GM12878 (cell line): ENCODE data around the gene ZNF282. TPM values are rescaled to one million over a fixed set of nuclear protein-coding genes. Genes with fewer than 3 reads are reported as not detected.

Source experiments
- ATF7 ChIP-seq: fragments of 450-650 bp; IDR thresholded peaks from 2 replicates; pipeline ENCODE4 v1.6.1; 2016; ENCODE audit warnings: low read depth, mild to moderate bottlenecking
- CBX5 ChIP-seq: sonication (generic); IDR thresholded peaks from 2 replicates; pipeline ENCODE4 v1.6.1; 2016; ENCODE audit warnings: low read depth, moderate library complexity, mild to moderate bottlenecking, inconsistent platforms
- EED ChIP-seq: sonication (generic); IDR thresholded peaks from 2 replicates; pipeline ENCODE4 v1.6.1; 2016; ENCODE audit warnings: antibody characterized with exemption, low read depth
- ETV6 ChIP-seq, 2 experiments: fragments of 450-650 bp in 1 of 2; IDR thresholded peaks in 1 of 2; conservative IDR thresholded peaks in 1 of 2; 2 replicates each; pipeline ENCODE4 v1.6.1; 2014; ENCODE audit warnings: antibody characterized with exemption in 1 of 2, borderline replicate concordance in 1 of 2, low read depth in 1 of 2, mild to moderate bottlenecking in 1 of 2, moderate library complexity in 1 of 2
- GATAD2B ChIP-seq: fragments of 450-650 bp; conservative IDR thresholded peaks from 2 replicates; pipeline ENCODE4 v1.6.1; 2017; ENCODE audit warnings: low read depth, mild to moderate bottlenecking, moderate library complexity
- KDM1A ChIP-seq: fragments of 200-600 bp; sonication (generic); IDR thresholded peaks from 2 replicates; pipeline ENCODE4 v1.6.1; 2016; ENCODE audit warnings: borderline replicate concordance
- MYC ChIP-seq: IDR thresholded peaks from 2 replicates; pipeline ENCODE4 v1.6.1; 2011; ENCODE audit warnings: mild to moderate bottlenecking, low read length, moderate library complexity, inconsistent platforms; ENCODE audit not compliant: insufficient read depth, insufficient replicate concordance, insufficient read length, severe bottlenecking
- PAX5 ChIP-seq: IDR thresholded peaks from 2 replicates; pipeline ENCODE4 v1.6.1; 2011; ENCODE audit warnings: low read depth, low read length, borderline replicate concordance
- POU2F2 ChIP-seq: IDR thresholded peaks from 3 replicates; pipeline ENCODE4 v1.6.1; 2011; ENCODE audit warnings: low read depth, mild to moderate bottlenecking, low read length, borderline replicate concordance
- STAT1 ChIP-seq: fragments of 450-650 bp; conservative IDR thresholded peaks from 2 replicates; pipeline ENCODE4 v1.6.1; 2014; ENCODE audit warnings: antibody characterized with exemption, mild to moderate bottlenecking
- ZBED1 ChIP-seq: IDR thresholded peaks from 2 replicates; pipeline ENCODE4 v1.6.1; 2016; ENCODE audit warnings: borderline replicate concordance
- polyA plus RNA-seq, 11 experiments: library from polyadenylated mRNA; depleted of rRNA in 4 of 11; unstranded in 6 of 11; stranded (reverse) in 5 of 11; fragments of >200 nt; fragmentation: Nextera tagmentation in 4 of 11; fragmentation: Illumina TruSeq in 1 of 11; extraction: Ambion mirVana in 4 of 11; extraction: Trizol in 1 of 11; gene quantifications; 1 replicate in 1 of 11; 2 replicates in 10 of 11; pipeline versions ENCODE4 v1.2.1 to v1.2.3, GENCODE V29; 2011 to 2016; ENCODE audit warnings: inconsistent platforms in 2 of 11, missing spikeins in 2 of 11, low read depth in 1 of 11
- total RNA-seq, 4 experiments: library from RNA; depleted of rRNA in 3 of 4; stranded (reverse); fragments of >200 nt in 3 of 4; fragmentation: Illumina TruSeq in 1 of 4; extraction: Trizol in 1 of 4; gene quantifications; 2 replicates each; pipeline versions ENCODE4 v1.2.1 to v1.2.3, GENCODE V29; 2013 to 2021
- TF ChIP-seq, protein P1 (sequence below): fragments of 450-650 bp; formaldehyde crosslinking; IDR thresholded peaks from 2 replicates; pipeline ENCODE4 v1.5.0; 2022; ENCODE audit warnings: mild to moderate bottlenecking, missing genetic modification characterization
- TF ChIP-seq, protein P2 (sequence below): fragments of 450-650 bp; IDR thresholded peaks from 2 replicates; pipeline ENCODE4 v1.6.1; 2018; ENCODE audit warnings: borderline replicate concordance, mild to moderate bottlenecking; ENCODE audit not compliant: partially characterized antibody
- TF ChIP-seq, protein P3 (sequence below): fragments of 450-650 bp; IDR thresholded peaks from 2 replicates; pipeline ENCODE4 v1.6.1; 2017; ENCODE audit warnings: low read depth, mild to moderate bottlenecking, moderate library complexity
- TF ChIP-seq, protein P4 (sequence below): fragments of 450-650 bp; IDR thresholded peaks from 2 replicates; pipeline ENCODE4 v1.6.1; 2017; ENCODE audit warnings: antibody characterized with exemption, mild to moderate bottlenecking, moderate library complexity

The ZNF282 gene
- total and polyA plus RNA-seq, 10 of the 15 experiments (the other 5 are each of a cell fraction or from before 2014, with no cell fraction given) = 0.35 to 28.4 (median 8.1) TPM

DNA sequence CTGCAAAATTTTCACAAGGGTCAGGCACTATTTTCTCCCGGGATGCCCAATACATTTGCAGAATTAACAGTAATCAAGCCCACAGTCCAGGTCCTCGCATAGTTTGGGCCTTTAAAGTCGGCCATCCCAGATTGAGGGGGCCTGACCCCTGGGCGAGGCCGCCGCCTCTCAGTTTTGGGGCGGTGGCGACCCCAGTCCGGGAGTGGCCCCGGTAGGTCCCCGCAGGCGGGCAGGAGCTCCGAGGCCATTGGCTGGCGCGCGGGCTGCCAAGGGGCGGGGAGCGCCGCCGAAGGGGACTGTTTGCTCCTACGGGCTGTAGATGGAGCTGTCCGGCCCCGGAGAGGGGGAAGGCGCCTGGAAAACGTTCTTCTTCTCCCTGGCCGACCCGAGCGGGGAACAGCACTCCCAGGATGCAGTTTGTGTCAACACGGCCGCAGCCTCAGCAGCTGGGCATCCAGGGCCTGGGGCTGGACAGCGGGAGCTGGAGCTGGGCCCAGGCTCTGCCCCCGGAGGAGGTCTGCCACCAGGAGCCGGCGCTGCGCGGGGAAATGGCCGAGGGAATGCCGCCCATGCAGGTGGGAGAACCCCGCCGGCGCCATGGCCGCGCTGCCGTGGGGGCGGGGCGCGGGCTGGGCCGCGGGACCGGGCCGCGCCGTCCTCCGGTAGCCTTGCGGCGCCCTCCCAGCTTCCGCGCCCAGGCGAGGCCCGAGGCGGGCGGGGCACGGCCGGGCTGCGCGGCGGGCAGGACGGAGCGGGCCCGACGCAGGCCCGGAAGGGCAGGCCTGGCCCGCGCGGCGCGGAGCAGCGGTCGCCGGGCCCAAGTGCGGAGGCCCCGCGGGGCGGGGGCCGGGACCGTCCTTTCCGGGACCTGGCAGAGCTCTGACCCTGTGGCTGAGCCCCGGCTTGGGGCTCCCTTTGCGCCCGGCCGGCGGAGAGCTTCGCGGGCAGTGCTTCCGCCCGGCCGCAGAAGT is at the start of gene ZNF282 (continued):
- TF ChIP-seq ETV6 (conservative IDR thresholded peaks at IDR 0.05 in 1 of 2, IDR thresholded peaks at IDR 0.05 in 1 of 2; ENCODE audit: borderline replicate concordance in 1 of 2, low read depth in 1 of 2) = no peak
- TF ChIP-seq KDM1A = no peak
- TF ChIP-seq MYC = peak; percentile 38
- TF ChIP-seq ATF7 = no peak
- peak; percentile 71; the same call in 2 of the 3 replicates for TF ChIP-seq POU2F2
- no peak for TF ChIP-seq CBX5
- peak; percentile 92 for TF ChIP-seq EED
- TF ChIP-seq, protein P1, sequence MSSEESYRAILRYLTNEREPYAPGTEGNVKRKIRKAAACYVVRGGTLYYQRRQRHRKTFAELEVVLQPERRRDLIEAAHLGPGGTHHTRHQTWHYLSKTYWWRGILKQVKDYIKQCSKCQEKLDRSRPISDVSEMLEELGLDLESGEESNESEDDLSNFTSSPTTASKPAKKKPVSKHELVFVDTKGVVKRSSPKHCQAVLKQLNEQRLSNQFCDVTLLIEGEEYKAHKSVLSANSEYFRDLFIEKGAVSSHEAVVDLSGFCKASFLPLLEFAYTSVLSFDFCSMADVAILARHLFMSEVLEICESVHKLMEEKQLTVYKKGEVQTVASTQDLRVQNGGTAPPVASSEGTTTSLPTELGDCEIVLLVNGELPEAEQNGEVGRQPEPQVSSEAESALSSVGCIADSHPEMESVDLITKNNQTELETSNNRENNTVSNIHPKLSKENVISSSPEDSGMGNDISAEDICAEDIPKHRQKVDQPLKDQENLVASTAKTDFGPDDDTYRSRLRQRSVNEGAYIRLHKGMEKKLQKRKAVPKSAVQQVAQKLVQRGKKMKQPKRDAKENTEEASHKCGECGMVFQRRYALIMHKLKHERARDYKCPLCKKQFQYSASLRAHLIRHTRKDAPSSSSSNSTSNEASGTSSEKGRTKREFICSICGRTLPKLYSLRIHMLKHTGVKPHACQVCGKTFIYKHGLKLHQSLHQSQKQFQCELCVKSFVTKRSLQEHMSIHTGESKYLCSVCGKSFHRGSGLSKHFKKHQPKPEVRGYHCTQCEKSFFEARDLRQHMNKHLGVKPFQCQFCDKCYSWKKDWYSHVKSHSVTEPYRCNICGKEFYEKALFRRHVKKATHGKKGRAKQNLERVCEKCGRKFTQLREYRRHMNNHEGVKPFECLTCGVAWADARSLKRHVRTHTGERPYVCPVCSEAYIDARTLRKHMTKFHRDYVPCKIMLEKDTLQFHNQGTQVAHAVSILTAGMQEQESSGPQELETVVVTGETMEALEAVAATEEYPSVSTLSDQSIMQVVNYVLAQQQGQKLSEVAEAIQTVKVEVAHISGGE (CRISPR knock-in tag) = no peak
- peak; percentile 94 for TF ChIP-seq GATAD2B
- no peak for TF ChIP-seq PAX5
- TF ChIP-seq, protein P2, sequence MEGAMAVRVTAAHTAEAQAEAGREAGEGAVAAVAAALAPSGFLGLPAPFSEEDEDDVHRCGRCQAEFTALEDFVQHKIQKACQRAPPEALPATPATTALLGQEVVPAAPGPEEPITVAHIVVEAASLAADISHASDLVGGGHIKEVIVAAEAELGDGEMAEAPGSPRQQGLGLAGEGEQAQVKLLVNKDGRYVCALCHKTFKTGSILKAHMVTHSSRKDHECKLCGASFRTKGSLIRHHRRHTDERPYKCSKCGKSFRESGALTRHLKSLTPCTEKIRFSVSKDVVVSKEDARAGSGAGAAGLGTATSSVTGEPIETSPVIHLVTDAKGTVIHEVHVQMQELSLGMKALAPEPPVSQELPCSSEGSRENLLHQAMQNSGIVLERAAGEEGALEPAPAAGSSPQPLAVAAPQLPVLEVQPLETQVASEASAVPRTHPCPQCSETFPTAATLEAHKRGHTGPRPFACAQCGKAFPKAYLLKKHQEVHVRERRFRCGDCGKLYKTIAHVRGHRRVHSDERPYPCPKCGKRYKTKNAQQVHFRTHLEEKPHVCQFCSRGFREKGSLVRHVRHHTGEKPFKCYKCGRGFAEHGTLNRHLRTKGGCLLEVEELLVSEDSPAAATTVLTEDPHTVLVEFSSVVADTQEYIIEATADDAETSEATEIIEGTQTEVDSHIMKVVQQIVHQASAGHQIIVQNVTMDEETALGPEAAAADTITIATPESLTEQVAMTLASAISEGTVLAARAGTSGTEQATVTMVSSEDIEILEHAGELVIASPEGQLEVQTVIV = no peak
- TF ChIP-seq STAT1 = no peak
- no peak for TF ChIP-seq ZBED1
- TF ChIP-seq, protein P3, sequence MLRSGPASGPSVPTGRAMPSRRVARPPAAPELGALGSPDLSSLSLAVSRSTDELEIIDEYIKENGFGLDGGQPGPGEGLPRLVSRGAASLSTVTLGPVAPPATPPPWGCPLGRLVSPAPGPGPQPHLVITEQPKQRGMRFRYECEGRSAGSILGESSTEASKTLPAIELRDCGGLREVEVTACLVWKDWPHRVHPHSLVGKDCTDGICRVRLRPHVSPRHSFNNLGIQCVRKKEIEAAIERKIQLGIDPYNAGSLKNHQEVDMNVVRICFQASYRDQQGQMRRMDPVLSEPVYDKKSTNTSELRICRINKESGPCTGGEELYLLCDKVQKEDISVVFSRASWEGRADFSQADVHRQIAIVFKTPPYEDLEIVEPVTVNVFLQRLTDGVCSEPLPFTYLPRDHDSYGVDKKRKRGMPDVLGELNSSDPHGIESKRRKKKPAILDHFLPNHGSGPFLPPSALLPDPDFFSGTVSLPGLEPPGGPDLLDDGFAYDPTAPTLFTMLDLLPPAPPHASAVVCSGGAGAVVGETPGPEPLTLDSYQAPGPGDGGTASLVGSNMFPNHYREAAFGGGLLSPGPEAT = peak; percentile 88
- TF ChIP-seq, protein P4, sequence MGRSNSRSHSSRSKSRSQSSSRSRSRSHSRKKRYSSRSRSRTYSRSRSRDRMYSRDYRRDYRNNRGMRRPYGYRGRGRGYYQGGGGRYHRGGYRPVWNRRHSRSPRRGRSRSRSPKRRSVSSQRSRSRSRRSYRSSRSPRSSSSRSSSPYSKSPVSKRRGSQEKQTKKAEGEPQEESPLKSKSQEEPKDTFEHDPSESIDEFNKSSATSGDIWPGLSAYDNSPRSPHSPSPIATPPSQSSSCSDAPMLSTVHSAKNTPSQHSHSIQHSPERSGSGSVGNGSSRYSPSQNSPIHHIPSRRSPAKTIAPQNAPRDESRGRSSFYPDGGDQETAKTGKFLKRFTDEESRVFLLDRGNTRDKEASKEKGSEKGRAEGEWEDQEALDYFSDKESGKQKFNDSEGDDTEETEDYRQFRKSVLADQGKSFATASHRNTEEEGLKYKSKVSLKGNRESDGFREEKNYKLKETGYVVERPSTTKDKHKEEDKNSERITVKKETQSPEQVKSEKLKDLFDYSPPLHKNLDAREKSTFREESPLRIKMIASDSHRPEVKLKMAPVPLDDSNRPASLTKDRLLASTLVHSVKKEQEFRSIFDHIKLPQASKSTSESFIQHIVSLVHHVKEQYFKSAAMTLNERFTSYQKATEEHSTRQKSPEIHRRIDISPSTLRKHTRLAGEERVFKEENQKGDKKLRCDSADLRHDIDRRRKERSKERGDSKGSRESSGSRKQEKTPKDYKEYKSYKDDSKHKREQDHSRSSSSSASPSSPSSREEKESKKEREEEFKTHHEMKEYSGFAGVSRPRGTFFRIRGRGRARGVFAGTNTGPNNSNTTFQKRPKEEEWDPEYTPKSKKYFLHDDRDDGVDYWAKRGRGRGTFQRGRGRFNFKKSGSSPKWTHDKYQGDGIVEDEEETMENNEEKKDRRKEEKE = 0 out of 2 replicates have a peak, but pooled peaks have one; percentile 10
